Kidney epithelial cell (primary cell): ENCODE results near the gene OR13C3. TPM values are rescaled to one million over a fixed set of nuclear protein-coding genes. Genes with fewer than 3 reads are reported as not detected.

ENCODE experiments used
- DNase-seq: peaks from one replicate; pipeline ENCODE4 v3.0.0-alpha.2; 2010; ENCODE audit warnings: low read depth
- H3K27me3 ChIP-seq: 2 replicates; pipeline ENCODE4 v1.6.0; 2011; ENCODE audit warnings: low read length; ENCODE audit not compliant: control insufficient read depth, insufficient read depth
- H3K36me3 ChIP-seq: 2 replicates; pipeline ENCODE4 v1.5.1; 2011; ENCODE audit warnings: low read length; ENCODE audit not compliant: control insufficient read depth, insufficient read depth
- H3K4me3 ChIP-seq: 2 replicates; pipeline ENCODE4 v1.5.1; 2011; ENCODE audit warnings: low read depth, mild to moderate bottlenecking, control low read depth, low read length
- total RNA-seq: library from RNA; depleted of rRNA; stranded (reverse); fragments of >200 nt; gene quantifications from 2 replicates; pipeline ENCODE4 v1.2.3, GENCODE V29; 2015
- TF ChIP-seq, protein P1 (sequence below): IDR thresholded peaks from 2 replicates; pipeline ENCODE4 v1.5.1; 2011; ENCODE audit warnings: mild to moderate bottlenecking, moderate library complexity, low read length, control low read depth, inconsistent platforms; ENCODE audit not compliant: insufficient read depth, poor library complexity, severe bottlenecking

OR13C3 gene
- total RNA-seq, 1 donor from 2014 or later, result not detected

DNA sequence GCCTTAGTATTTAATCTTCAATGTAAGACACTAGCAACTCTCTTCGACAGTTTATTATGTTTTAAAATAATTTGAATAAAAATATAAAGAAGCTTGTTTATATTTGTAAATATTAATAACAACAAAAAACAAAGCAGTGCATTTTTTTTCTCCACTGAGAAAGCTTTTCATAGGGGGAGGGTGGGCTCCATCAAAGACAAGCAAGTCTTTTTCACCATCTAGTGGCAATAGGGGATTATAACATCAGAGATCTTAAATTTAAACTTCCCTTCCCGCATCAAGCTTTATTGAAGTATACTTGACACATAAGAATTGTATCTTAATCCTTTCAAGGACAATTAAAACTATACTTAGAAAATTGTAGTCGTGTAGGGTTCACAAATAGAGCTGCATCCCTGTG is 41.8 kb downstream of the OR13C3 start:
- Histone ChIP-seq H3K4me3 (no peak overlapping the region), H3K27me3 (no peaks in the 10 kb centered on the region), H3K36me3 (no peaks in the 10 kb centered on the region)
- TF ChIP-seq, protein P1, sequence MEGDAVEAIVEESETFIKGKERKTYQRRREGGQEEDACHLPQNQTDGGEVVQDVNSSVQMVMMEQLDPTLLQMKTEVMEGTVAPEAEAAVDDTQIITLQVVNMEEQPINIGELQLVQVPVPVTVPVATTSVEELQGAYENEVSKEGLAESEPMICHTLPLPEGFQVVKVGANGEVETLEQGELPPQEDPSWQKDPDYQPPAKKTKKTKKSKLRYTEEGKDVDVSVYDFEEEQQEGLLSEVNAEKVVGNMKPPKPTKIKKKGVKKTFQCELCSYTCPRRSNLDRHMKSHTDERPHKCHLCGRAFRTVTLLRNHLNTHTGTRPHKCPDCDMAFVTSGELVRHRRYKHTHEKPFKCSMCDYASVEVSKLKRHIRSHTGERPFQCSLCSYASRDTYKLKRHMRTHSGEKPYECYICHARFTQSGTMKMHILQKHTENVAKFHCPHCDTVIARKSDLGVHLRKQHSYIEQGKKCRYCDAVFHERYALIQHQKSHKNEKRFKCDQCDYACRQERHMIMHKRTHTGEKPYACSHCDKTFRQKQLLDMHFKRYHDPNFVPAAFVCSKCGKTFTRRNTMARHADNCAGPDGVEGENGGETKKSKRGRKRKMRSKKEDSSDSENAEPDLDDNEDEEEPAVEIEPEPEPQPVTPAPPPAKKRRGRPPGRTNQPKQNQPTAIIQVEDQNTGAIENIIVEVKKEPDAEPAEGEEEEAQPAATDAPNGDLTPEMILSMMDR, result peak; percentile 25
- no peak for DNase-seq

Other genes starting within 250 kb of the OR13C3 start
- not detected in 2 replicates for gene OR13F1, start 32.6 kb downstream of the OR13C3 start, total RNA-seq
- gene OR13C4, start 9.6 kb downstream of the OR13C3 start, total RNA-seq, result not detected in 2 replicates
- gene OR13C8, start 32.3 kb upstream of the OR13C3 start, total RNA-seq, result not detected in 2 replicates
- gene OR13C5, start 62.6 kb upstream of the OR13C3 start, total RNA-seq, result not detected in 2 replicates
- not detected in 2 replicates for gene OR13C2, start 68.8 kb upstream of the OR13C3 start, total RNA-seq
- not detected in 2 replicates for gene OR13C9, start 81.3 kb upstream of the OR13C3 start, total RNA-seq
- not detected in 2 replicates for gene OR13D1, start 157.7 kb upstream of the OR13C3 start, total RNA-seq
- 25.2 and 29.3 TPM in 2 replicates for gene NIPSNAP3A, start 210.8 kb upstream of the OR13C3 start, total RNA-seq
- 0.27 and 2.3 TPM in 2 replicates for gene NIPSNAP3B, start 227.3 kb upstream of the OR13C3 start, total RNA-seq